CD14-positive monocyte (primary cell): ENCODE measurements around the gene KRTAP5-5. TPM values are rescaled to one million over a fixed set of nuclear protein-coding genes. Genes with fewer than 3 reads are reported as not detected.

Source experiments
- DNase-seq, 3 donors: peaks; one replicate each; pipeline ENCODE4 v3.0.0-alpha.2; 2011 to 2022
- H2AFZ ChIP-seq: 2 replicates; pipeline ENCODE4 v1.6.0; 2012; ENCODE audit warnings: mild to moderate bottlenecking, low read depth, low read length, inconsistent platforms; ENCODE audit not compliant: insufficient read depth, poor library complexity, severe bottlenecking
- H3K27ac ChIP-seq, 2 donors: 1 replicate in 1 of 2; 2 replicates in 1 of 2; pipeline ENCODE4 v1.5.1; 2012 to 2013; ENCODE audit warnings: low read length in 2 of 2, control low read depth in 1 of 2, inconsistent platforms in 1 of 2, low read depth in 1 of 2, mild to moderate bottlenecking in 1 of 2
- H3K27me3 ChIP-seq, 2 donors: one replicate each; pipeline versions ENCODE4 v1.6.0 to v1.6.1; 2011 to 2013; ENCODE audit warnings: low read length in 2 of 2; ENCODE audit not compliant: control insufficient read depth in 2 of 2, insufficient read depth in 2 of 2
- H3K36me3 ChIP-seq, 2 donors: replicated peaks in 1 of 2; 1 replicate in 1 of 2; 2 replicates in 1 of 2; pipeline versions ENCODE4 v1.5.1 to v1.6.1; 2012 to 2013; ENCODE audit warnings: low read length in 2 of 2, control low read depth in 1 of 2, inconsistent platforms in 1 of 2, mild to moderate bottlenecking in 1 of 2; ENCODE audit not compliant: insufficient read depth in 2 of 2, control insufficient read depth in 1 of 2
- H3K4me1 ChIP-seq, 2 donors: 1 replicate in 1 of 2; 2 replicates in 1 of 2; pipeline versions ENCODE4 v1.5.1 to v1.6.1; 2012 to 2013; ENCODE audit warnings: low read length in 2 of 2, control low read depth in 1 of 2, inconsistent platforms in 1 of 2, mild to moderate bottlenecking in 1 of 2, moderate library complexity in 1 of 2; ENCODE audit not compliant: insufficient read depth in 2 of 2, control insufficient read depth in 1 of 2
- H3K4me2 ChIP-seq: replicated peaks from 2 replicates; pipeline ENCODE3; 2012; ENCODE audit warnings: low read length, moderate library complexity, mild to moderate bottlenecking; ENCODE audit not compliant: poor library complexity, severe bottlenecking; ENCODE audit errors: extremely low read depth
- H3K4me3 ChIP-seq, 3 experiments: fragments of 200-600 bp in 1 of 3; sonication (generic) in 1 of 3; replicated peaks in 1 of 3; 1 replicate in 2 of 3; 2 replicates in 1 of 3; pipeline ENCODE4 v1.5.1; 2011 to 2013; ENCODE audit warnings: low read length in 3 of 3, mild to moderate bottlenecking in 3 of 3, control low read depth in 2 of 3, low read depth in 2 of 3, inconsistent platforms in 1 of 3, moderate library complexity in 1 of 3
- H3K79me2 ChIP-seq: 2 replicates; pipeline ENCODE4 v1.6.0; 2012; ENCODE audit warnings: mild to moderate bottlenecking, control low read depth, inconsistent platforms, low read length, moderate library complexity; ENCODE audit not compliant: insufficient read depth
- H3K9ac ChIP-seq: 2 replicates; pipeline ENCODE4 v1.6.0; 2017; ENCODE audit warnings: low read length, mild to moderate bottlenecking; ENCODE audit not compliant: insufficient read depth, poor library complexity, severe bottlenecking
- H3K9me3 ChIP-seq, 2 donors: replicated peaks in 1 of 2; 1 replicate in 1 of 2; 2 replicates in 1 of 2; pipeline versions ENCODE4 v1.5.1 to v1.6.1; 2012 to 2013; ENCODE audit warnings: low read length in 2 of 2, control low read depth in 1 of 2; ENCODE audit not compliant: control insufficient read depth in 1 of 2, insufficient read depth in 1 of 2
- H4K20me1 ChIP-seq: 2 replicates; pipeline ENCODE4 v1.6.0; 2012; ENCODE audit warnings: mild to moderate bottlenecking, low read length, control low read depth, moderate library complexity; ENCODE audit not compliant: insufficient read depth
- H3K27ac Mint-ChIP-seq, 7 donors: one replicate each; pipeline ENCODE4 v1.8.0; 2020; ENCODE audit warnings: mild to moderate bottlenecking in 7 of 7, mixed read lengths in 7 of 7, moderate library complexity in 6 of 7, inconsistent platforms in 2 of 7
- H3K27me3 Mint-ChIP-seq, 3 donors: one replicate each; pipeline ENCODE4 v1.8.0; 2021 to 2022; ENCODE audit warnings: low read depth in 3 of 3, mild to moderate bottlenecking in 3 of 3, mixed read lengths in 3 of 3, moderate library complexity in 3 of 3, inconsistent platforms in 1 of 3
- H3K36me3 Mint-ChIP-seq, 2 donors: one replicate each; pipeline ENCODE4 v1.8.0; 2020; ENCODE audit warnings: mixed read lengths in 2 of 2, inconsistent platforms in 1 of 2, mild to moderate bottlenecking in 1 of 2
- H3K4me1 Mint-ChIP-seq: one replicate; pipeline ENCODE4 v1.8.0; 2020; ENCODE audit warnings: mild to moderate bottlenecking, mixed read lengths
- H3K4me3 Mint-ChIP-seq, 2 donors: one replicate each; pipeline ENCODE4 v1.8.0; 2020; ENCODE audit warnings: mild to moderate bottlenecking in 2 of 2, mixed read lengths in 2 of 2, moderate library complexity in 1 of 2
- H3K9me3 Mint-ChIP-seq, 7 donors: one replicate each; pipeline ENCODE4 v1.8.0; 2020 to 2022; ENCODE audit warnings: mixed read lengths in 7 of 7, mild to moderate bottlenecking in 6 of 7, moderate library complexity in 6 of 7, inconsistent platforms in 2 of 7
- CTCF ChIP-seq: fragments of 200-600 bp; IDR thresholded peaks from one replicate; pipeline ENCODE4 v1.8.0; 2022; ENCODE audit warnings: antibody characterized with exemption, mild to moderate bottlenecking
- WGBS: methylation state at CpG from one replicate; pipeline ENCODE4 v1.1.5; 2013; ENCODE audit warnings: missing lambda C conversion rate; ENCODE audit not compliant: insufficient coverage; 5-methylcytosine and 5-hydroxymethylcytosine counted together
- intact Hi-C, 2 donors: fragments of 100-400 bp; cut with micrococcal nuclease; formaldehyde crosslinking; loops; one replicate each; pipeline versions ENCODE4 v1.15.0 to v1.15.1; 2023
- polyA plus RNA-seq, 3 donors: library from polyadenylated mRNA; depleted of rRNA in 1 of 3; unstranded in 2 of 3; stranded (reverse) in 1 of 3; fragments of 300-500 nt in 2 of 3; fragments of >200 nt in 1 of 3; fragmentation: Illumina TruSeq in 2 of 3; gene quantifications; 1 replicate in 2 of 3; 2 replicates in 1 of 3; pipeline ENCODE4 v1.2.3, GENCODE V29; 2012 to 2021

The KRTAP5-5 gene
- polyA plus RNA-seq, 3 donors = not detected

GRCh38 chr11:1674173-1675131 is 44.9 kb downstream of the KRTAP5-5 start:
- H3K9ac ChIP-seq = no peak overlapping the region
- H3K4me2 ChIP-seq = no peak overlapping the region
- Mint-ChIP-seq H3K36me3 (no peaks in the 10 kb centered on the region), H3K27ac (no peak overlapping the region), H3K4me1 (peaks cover 2% of the 10 kb centered on the region), H3K27me3 (peaks cover 21 to 44% (median 21%) of the 10 kb centered on the region in 3 donors), H3K9me3 (no peaks in the 10 kb centered on the region), H3K4me3 (no peak overlapping the region)
- no peaks in the 10 kb centered on the region for H3K4me1 ChIP-seq
- peaks cover 0 to 12% of the 10 kb centered on the region in 2 donors for H3K27me3 ChIP-seq
- H3K79me2 ChIP-seq = no peaks in the 10 kb centered on the region
- WGBS = 88% methylated on average over 12 of the region's 21 CpGs
- no peak for DNase-seq
- no peaks in the 10 kb centered on the region for H3K36me3 ChIP-seq
- TF ChIP-seq CTCF = no peak
- H3K27ac ChIP-seq = no peak overlapping the region
- no peaks in the 10 kb centered on the region for H4K20me1 ChIP-seq
- intact Hi-C loops = no loop called here
- no peak overlapping the region for H3K4me3 ChIP-seq
- no peak overlapping the region for H2AFZ ChIP-seq
- no peaks in the 10 kb centered on the region for H3K9me3 ChIP-seq

GRCh38 chr11:1675536-1676228 is 46.1 kb downstream of the KRTAP5-5 start:
- H2AFZ ChIP-seq = no peak overlapping the region
- no peaks in the 10 kb centered on the region for H3K79me2 ChIP-seq
- no peaks in the 10 kb centered on the region for H3K4me1 ChIP-seq
- no peak for TF ChIP-seq CTCF
- peaks cover 2% of the 10 kb centered on the region for H3K4me1 Mint-ChIP-seq
- no peak overlapping the region for H3K4me2 ChIP-seq
- WGBS = 83% methylated on average over 2 of the region's 11 CpGs
- H4K20me1 ChIP-seq = no peaks in the 10 kb centered on the region
- no peak overlapping the region for H3K27ac ChIP-seq
- H3K4me3 Mint-ChIP-seq = peak overlapping the region in 1 of 2 donors; percentile 33
- no peaks in the 10 kb centered on the region for H3K36me3 Mint-ChIP-seq
- H3K9me3 ChIP-seq = peaks cover 0 to 4% of the 10 kb centered on the region in 2 donors
- H3K36me3 ChIP-seq = no peaks in the 10 kb centered on the region
- intact Hi-C loops = no loop called here
- H3K27me3 Mint-ChIP-seq = peaks cover 13 to 36% (median 15%) of the 10 kb centered on the region in 3 donors
- peaks cover 0 to 6% of the 10 kb centered on the region in 2 donors for H3K27me3 ChIP-seq
- no peak overlapping the region for H3K27ac Mint-ChIP-seq
- peaks cover 0 to 4% (median 3%) of the 10 kb centered on the region in 7 donors for H3K9me3 Mint-ChIP-seq
- DNase-seq = no peak
- H3K4me3 ChIP-seq = no peak overlapping the region
- no peak overlapping the region for H3K9ac ChIP-seq
